ENCODE data around the gene NVL.

Gene NVL

DNA sequence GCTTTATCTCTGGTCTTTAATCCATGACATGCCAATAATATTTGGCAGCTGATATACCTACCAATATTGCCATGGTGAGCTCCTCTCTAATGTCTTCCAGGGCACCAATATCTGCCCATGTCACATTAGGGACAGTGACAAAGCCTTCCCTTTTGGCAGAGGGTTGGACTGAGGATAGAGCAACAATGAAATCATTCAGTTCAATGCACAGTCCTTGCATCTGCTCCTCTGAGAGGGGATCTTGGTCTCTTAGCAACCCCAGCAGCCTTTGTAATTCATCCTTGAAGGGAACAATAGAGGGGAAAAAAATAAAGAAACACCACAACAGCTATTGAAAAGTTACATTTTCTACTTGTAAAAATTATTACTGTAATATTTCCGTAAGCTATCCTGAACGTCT lies 42.3 kb downstream of the NVL start:
- DNase-seq (ENCODE audit: low read depth, low spot score) = no peak

GRCh38 chr1:224282140-224282539 lies 47.8 kb downstream of the NVL start:
- DNase-seq (ENCODE audit: low read depth, low spot score) = no peak

- no peak for DNase-seq (ENCODE audit: low read depth, low spot score)
These were observed 53.0 kb downstream of the NVL start for GRCh38 chr1:224276771-224277487.

DNA sequence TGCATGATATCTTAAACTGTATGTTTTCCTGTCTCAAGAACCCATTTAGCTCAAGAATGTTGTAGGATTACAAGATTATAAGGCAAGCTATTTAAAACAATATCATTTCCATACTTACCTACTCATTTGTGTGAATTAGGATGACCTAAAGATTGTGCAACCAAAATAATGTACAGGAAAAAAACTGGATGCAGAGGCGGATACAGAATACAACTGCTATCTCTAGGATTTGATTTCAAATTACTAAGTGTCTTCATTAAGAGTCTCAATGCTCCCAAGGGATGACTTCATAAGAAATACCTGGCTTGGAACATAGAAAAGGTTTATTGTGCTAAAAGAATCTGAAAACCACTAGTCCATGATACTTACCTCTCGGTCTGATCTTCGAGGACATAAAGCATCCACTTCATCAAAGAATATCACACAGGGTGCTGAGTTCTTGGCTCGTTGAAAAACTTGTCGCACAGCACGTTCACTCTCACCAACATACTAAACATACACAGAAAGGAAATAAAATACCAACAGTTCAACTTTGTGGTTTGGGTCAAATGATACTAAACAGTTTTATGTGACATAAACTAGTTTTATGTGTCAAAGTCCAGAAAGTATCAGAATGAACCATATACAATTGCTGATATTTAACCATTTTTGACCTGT lies 54.9 kb downstream of the NVL start:
- no peak for DNase-seq (ENCODE audit: low read depth, low spot score)

- no peak for DNase-seq (ENCODE audit: low read depth, low spot score)
These were observed 56.3 kb downstream of the NVL start for GRCh38 chr1:224273641-224274040.

- no peak for DNase-seq (ENCODE audit: low read depth, low spot score)
These were observed 58.9 kb downstream of the NVL start for GRCh38 chr1:224271106-224271505.

- DNase-seq (ENCODE audit: low read depth, low spot score) = no peak
These were observed 62.0 kb downstream of the NVL start for GRCh38 chr1:224267925-224268324.

GRCh38 chr1:224266915-224267856 lies 62.8 kb downstream of the NVL start:
- no peak for DNase-seq (ENCODE audit: low read depth, low spot score)

- DNase-seq (ENCODE audit: low read depth, low spot score) = no peak
These were observed 63.7 kb downstream of the NVL start for GRCh38 chr1:224266105-224266914.

- DNase-seq (ENCODE audit: low read depth, low spot score) = no peak
These were observed 65.7 kb downstream of the NVL start for GRCh38 chr1:224264321-224264720.

- DNase-seq (ENCODE audit: low read depth, low spot score) = no peak
These were observed 67.5 kb downstream of the NVL start for GRCh38 chr1:224262373-224263054.

GRCh38 chr1:224259986-224260385 lies 70.0 kb downstream of the NVL start:
- no peak for DNase-seq (ENCODE audit: low read depth, low spot score)

DNA sequence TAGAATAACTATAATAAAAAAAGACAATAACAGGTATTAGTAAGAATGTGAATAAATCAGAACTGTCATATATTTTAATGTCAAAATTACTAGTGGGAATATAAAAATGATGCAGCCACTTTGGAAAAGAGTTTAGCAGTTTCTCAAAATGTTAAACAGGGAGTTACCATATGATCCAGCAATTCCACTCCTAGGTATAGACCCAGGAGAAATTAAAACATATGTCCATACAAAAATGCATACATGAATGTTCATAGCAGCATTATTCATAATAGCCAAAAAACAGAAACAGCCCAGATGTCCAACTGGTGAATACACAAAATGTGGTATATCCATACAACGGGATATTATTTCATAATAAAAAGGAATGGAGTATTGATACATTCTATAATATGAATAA lies 71.6 kb downstream of the NVL start:
- no peak for DNase-seq (ENCODE audit: low read depth, low spot score)

DNA sequence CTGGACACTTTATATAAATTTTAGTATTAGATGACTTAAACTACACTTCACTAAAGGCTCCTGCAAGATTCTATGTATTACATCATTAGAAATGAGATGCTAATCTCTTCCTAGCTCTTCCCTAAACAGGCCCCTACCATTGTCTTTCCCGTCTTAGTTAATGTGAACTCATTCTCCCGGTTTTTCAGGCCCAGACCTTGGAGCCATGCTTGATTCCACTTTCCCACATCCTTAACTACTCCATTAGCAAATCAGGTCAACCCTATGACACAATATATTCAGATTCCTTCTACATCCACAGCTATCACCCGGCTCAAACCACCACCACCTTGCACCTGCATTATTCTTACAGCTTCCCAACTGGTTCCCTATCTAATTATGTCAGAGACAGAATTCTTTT lies 73.3 kb downstream of the NVL start:
- no peak for DNase-seq (ENCODE audit: low read depth, low spot score)

DNA sequence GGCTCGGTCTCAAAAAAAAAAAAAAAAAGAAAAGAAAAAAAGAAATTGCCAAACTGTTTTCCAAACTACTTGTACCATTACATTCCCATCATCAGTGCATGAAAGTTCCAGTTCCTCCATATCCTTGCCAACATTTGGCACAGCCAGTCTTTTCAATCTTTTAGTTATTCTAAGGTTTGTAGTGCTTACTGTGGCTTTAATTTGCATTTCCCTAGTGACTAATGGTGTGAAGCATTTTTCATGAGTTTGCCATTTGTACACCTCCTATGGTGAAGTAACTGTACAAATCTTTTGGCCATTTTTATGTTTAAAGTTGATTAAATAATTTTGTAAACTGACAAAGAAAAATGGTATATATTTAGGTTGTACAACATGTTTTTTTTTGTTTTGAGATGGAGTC lies 76.3 kb downstream of the NVL start:
- no peak for DNase-seq (ENCODE audit: low read depth, low spot score)

GRCh38 chr1:224252479-224252878 lies 77.5 kb downstream of the NVL start:
- no peak for DNase-seq (ENCODE audit: low read depth, low spot score)

DNA sequence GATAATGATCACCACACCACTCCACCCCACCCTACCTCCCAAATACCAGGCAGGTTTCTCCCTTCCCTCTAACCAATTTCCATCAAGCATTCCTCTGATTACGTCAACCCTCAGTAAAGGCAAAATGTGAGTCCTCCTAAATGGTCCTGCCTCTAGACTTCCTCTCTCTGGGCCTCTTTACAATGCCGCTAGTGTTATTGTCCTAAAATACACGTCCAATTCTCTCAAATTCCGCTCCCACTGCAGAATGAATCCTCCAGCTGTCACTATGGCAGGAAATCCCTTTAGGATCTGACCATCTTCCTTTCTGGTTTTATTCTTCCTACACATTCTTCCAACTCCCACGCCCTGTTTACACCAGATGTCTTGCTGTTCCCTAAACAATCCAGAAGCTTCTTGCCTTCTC lies 78.2 kb downstream of the NVL start:
- DNase-seq (ENCODE audit: low read depth, low spot score) = no peak

- peak; percentile 11 for DNase-seq (ENCODE audit: low read depth, low spot score)
These were observed 84.8 kb downstream of the NVL start for GRCh38 chr1:224245188-224245587.

- DNase-seq (ENCODE audit: low read depth, low spot score) = no peak
These were observed 91.2 kb downstream of the NVL start for GRCh38 chr1:224238756-224239155.

- no peak for DNase-seq (ENCODE audit: low read depth, low spot score)
These were observed 91.8 kb downstream of the NVL start for GRCh38 chr1:224238212-224238611.

All from brain pericyte (primary cell).